Upper lobe of left lung (tissue), 4 donors: ENCODE data around the gene PDZD2.

Experiments used
- EP300 ChIP-seq, 4 donors: sonication (generic); formaldehyde crosslinking; IDR thresholded peaks; one replicate each; pipeline ENCODE4 v1.5.1; 2017; ENCODE audit warnings: antibody characterized with exemption in 4 of 4, control low read depth in 2 of 4
- POLR2A ChIP-seq, 4 donors: fragments of 450-650 bp; IDR thresholded peaks; one replicate each; pipeline ENCODE4 v1.5.1; 2016 to 2017; ENCODE audit warnings: antibody characterized with exemption in 4 of 4, mild to moderate bottlenecking in 2 of 4
- POLR2AphosphoS5 ChIP-seq, 2 donors: sonication (generic); formaldehyde crosslinking; IDR thresholded peaks; one replicate each; pipeline ENCODE4 v1.5.1; 2017; ENCODE audit warnings: antibody characterized with exemption in 2 of 2
- TF ChIP-seq, protein P1 (sequence below), 6 experiments: fragments of 450-650 bp in 4 of 6; fragments of 200-600 bp in 2 of 6; sonication (generic) in 2 of 6; IDR thresholded peaks; one replicate each; pipeline ENCODE4 v1.5.1; 2016 to 2019; ENCODE audit warnings: antibody characterized with exemption in 6 of 6

DNA sequence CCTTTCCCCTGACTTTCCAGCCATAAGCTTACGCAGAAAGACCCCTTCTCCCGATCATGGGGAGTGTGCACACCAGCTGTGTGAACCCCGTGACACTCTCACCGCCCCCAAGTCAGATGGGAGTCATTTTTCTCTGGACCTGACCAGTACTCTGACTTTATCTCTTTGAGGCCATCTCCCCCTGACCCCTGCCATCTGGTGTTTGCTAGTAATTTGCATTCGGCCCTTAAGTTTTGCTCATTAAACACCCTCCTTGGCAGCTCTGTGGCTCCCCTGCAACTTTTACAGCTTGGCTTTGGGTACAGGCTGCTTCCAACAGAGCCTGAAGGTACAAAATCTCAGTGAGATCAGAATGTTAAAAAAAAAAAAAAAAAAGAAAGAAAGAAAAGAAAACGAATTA lies 43.9 kb downstream of the PDZD2 start:
- TF ChIP-seq POLR2A (IDR thresholded peaks at IDR 0.05), result no peak
- TF ChIP-seq EP300 (IDR thresholded peaks at IDR 0.05), result no peak
- TF ChIP-seq, protein P1, sequence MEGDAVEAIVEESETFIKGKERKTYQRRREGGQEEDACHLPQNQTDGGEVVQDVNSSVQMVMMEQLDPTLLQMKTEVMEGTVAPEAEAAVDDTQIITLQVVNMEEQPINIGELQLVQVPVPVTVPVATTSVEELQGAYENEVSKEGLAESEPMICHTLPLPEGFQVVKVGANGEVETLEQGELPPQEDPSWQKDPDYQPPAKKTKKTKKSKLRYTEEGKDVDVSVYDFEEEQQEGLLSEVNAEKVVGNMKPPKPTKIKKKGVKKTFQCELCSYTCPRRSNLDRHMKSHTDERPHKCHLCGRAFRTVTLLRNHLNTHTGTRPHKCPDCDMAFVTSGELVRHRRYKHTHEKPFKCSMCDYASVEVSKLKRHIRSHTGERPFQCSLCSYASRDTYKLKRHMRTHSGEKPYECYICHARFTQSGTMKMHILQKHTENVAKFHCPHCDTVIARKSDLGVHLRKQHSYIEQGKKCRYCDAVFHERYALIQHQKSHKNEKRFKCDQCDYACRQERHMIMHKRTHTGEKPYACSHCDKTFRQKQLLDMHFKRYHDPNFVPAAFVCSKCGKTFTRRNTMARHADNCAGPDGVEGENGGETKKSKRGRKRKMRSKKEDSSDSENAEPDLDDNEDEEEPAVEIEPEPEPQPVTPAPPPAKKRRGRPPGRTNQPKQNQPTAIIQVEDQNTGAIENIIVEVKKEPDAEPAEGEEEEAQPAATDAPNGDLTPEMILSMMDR (IDR thresholded peaks at IDR 0.05), result no peak
- TF ChIP-seq POLR2AphosphoS5 (IDR thresholded peaks at IDR 0.05), result no peak
